Measurements from ENCODE around the gene TMED1. TPM values are rescaled to one million over a fixed set of nuclear protein-coding genes. Genes with fewer than 3 reads are reported as not detected.

The TMED1 gene
- total and polyA plus RNA-seq, 9 of the 15 experiments (the other 6 are each of a cell fraction or from before 2014, with no cell fraction given), result 0.86 to 30.2 (median 23.5) TPM

DNA sequence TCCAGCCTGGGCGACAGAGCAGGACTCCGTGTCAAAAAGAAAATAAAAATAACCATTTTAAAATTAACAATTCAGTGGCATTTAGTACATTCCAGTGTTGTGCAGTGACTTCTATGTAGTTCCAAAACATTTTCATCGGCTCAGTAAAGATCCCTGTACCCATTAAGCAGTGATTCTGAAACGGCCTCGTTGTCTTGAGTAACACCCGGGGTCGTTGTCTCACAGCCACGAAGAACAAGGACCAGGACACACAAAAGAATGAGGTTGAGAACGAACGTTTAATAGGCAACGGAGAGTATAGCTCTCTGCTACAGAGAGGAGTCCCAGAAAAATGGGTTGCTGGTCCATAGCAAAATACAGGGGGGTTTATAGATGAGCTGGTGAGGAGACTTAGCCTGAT lies 2.4 kb upstream of the TMED1 start:
- peaks cover 25 to 35% of the 10 kb centered on the region in 2 experiments; a peak in 4 of 5 replicates for H3K4me1 ChIP-seq (replicated peaks in 1 of 2; ENCODE audit: control insufficient read depth in 2 of 2, insufficient read depth in 2 of 2, low read length in 2 of 2)
- no peak overlapping the region for H3K4me3 ChIP-seq
- H3K36me3 ChIP-seq (ENCODE audit: control insufficient read depth, insufficient read depth, low read length), result peaks cover 18% of the 10 kb centered on the region; the same call in 1 of the 3 replicates
- BruUV-seq (replicated peaks), result no TSS peak
- WGBS (ENCODE audit: insufficient coverage, low coverage, missing lambda C conversion rate), result 87% methylated on average over 11 of the region's 11 CpGs
- no peak for DNase-seq (ENCODE audit: extremely low read depth in 1 of 4, low spot score in 3 of 4)
- H3K27me3 ChIP-seq (ENCODE audit: control insufficient read depth in 2 of 2, insufficient read depth in 2 of 2, low read length in 2 of 2), result no peaks in the 10 kb centered on the region
- H3K9me1 ChIP-seq (ENCODE audit: control insufficient read depth, insufficient read depth, low read length), result no peaks in the 10 kb centered on the region
- no peak for ATAC-seq
- no peak overlapping the region for H3K9ac ChIP-seq (ENCODE audit: insufficient read depth in 1 of 2, low read depth in 2 of 2, low read length in 2 of 2)
- POLR2A ChIA-PET, result interaction anchor here (0.6 to 3.1 kb wide), 3 partner anchors 25 to 483 kb away, joined by 3 to 20 read pairs (median 3); no protein-coding TSS in a partner anchor
- H4K20me1 ChIP-seq (replicated peaks; ENCODE audit: control insufficient read depth, insufficient read depth, low read length), result peaks cover 7% of the 10 kb centered on the region; the same call in 1 of the 2 replicates
- no peak for FAIRE-seq
- peaks cover 7% of the 10 kb centered on the region; the same call in 2 of the 3 replicates for H3K79me2 ChIP-seq (ENCODE audit: control insufficient read depth, insufficient read depth, low read length)
- in situ Hi-C loops (cut with MboI) (no loop called here), intact Hi-C loops (cut with micrococcal nuclease) (no loop called here)
- H3K9me3 ChIP-seq (replicated peaks; ENCODE audit: control insufficient read depth, insufficient read depth, low read depth, low read length), result peaks cover 13% of the 10 kb centered on the region
- H2AFZ ChIP-seq (ENCODE audit: low read depth, low read length), result peak overlapping the region; percentile 77; the same call in 1 of the 2 replicates
- no peak overlapping the region for H3K4me2 ChIP-seq (ENCODE audit: insufficient read depth, low read length)
- CTCF ChIA-PET (ENCODE audit: low intra/inter-chr PET ratio), result no interaction called here
- H3K27ac ChIP-seq (ENCODE audit: extremely low read depth, low read depth, low read length), result no peak overlapping the region
- TF ChIP-seq ZNF224 (CRISPR knock-in tag; IDR thresholded peaks at IDR 0.05) (no peak), SRSF3 (IDR thresholded peaks at IDR 0.05; ENCODE audit: insufficient read depth, low read length) (no peak), BMI1 (IDR thresholded peaks at IDR 0.05; ENCODE audit: low read length) (no peak), MCM2 (IDR thresholded peaks at IDR 0.05; ENCODE audit: low read depth) (no peak), TBP (optimal IDR thresholded peaks at IDR 0.05; ENCODE audit: low read depth, low read length) (peak; percentile 89), TRIM28 (IDR thresholded peaks at IDR 0.05) (no peak), NFATC3 (IDR thresholded peaks at IDR 0.05) (no peak), ZSCAN32 (CRISPR knock-in tag; IDR thresholded peaks at IDR 0.05) (no peak), SETDB1 (IDR thresholded peaks at IDR 0.05; ENCODE audit: low read length) (no peak), DNMT1 (IDR thresholded peaks at IDR 0.05) (no peak), ZNF133 (CRISPR knock-in tag; IDR thresholded peaks at IDR 0.05) (no peak), KDM5B (IDR thresholded peaks at IDR 0.05; ENCODE audit: insufficient replicate concordance, low read depth, low read length) (no peak), WHSC1 (IDR thresholded peaks at IDR 0.05; ENCODE audit: low read length) (no peak)
- TF ChIP-seq, protein P1, sequence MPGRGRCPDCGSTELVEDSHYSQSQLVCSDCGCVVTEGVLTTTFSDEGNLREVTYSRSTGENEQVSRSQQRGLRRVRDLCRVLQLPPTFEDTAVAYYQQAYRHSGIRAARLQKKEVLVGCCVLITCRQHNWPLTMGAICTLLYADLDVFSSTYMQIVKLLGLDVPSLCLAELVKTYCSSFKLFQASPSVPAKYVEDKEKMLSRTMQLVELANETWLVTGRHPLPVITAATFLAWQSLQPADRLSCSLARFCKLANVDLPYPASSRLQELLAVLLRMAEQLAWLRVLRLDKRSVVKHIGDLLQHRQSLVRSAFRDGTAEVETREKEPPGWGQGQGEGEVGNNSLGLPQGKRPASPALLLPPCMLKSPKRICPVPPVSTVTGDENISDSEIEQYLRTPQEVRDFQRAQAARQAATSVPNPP (IDR thresholded peaks at IDR 0.05; ENCODE audit: borderline replicate concordance, insufficient read depth, insufficient read length), result no peak
- TF ChIP-seq, protein P2, sequence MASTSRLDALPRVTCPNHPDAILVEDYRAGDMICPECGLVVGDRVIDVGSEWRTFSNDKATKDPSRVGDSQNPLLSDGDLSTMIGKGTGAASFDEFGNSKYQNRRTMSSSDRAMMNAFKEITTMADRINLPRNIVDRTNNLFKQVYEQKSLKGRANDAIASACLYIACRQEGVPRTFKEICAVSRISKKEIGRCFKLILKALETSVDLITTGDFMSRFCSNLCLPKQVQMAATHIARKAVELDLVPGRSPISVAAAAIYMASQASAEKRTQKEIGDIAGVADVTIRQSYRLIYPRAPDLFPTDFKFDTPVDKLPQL (IDR thresholded peaks at IDR 0.05; ENCODE audit: extremely low read depth, insufficient read length), result peak; percentile 80
- TF ChIP-seq, protein P3, sequence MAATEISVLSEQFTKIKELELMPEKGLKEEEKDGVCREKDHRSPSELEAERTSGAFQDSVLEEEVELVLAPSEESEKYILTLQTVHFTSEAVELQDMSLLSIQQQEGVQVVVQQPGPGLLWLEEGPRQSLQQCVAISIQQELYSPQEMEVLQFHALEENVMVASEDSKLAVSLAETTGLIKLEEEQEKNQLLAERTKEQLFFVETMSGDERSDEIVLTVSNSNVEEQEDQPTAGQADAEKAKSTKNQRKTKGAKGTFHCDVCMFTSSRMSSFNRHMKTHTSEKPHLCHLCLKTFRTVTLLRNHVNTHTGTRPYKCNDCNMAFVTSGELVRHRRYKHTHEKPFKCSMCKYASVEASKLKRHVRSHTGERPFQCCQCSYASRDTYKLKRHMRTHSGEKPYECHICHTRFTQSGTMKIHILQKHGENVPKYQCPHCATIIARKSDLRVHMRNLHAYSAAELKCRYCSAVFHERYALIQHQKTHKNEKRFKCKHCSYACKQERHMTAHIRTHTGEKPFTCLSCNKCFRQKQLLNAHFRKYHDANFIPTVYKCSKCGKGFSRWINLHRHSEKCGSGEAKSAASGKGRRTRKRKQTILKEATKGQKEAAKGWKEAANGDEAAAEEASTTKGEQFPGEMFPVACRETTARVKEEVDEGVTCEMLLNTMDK (IDR thresholded peaks at IDR 0.05; ENCODE audit: borderline replicate concordance, insufficient read depth, low read depth, low read length, poor library complexity, severe bottlenecking), result no peak
- TF ChIP-seq, protein P4, sequence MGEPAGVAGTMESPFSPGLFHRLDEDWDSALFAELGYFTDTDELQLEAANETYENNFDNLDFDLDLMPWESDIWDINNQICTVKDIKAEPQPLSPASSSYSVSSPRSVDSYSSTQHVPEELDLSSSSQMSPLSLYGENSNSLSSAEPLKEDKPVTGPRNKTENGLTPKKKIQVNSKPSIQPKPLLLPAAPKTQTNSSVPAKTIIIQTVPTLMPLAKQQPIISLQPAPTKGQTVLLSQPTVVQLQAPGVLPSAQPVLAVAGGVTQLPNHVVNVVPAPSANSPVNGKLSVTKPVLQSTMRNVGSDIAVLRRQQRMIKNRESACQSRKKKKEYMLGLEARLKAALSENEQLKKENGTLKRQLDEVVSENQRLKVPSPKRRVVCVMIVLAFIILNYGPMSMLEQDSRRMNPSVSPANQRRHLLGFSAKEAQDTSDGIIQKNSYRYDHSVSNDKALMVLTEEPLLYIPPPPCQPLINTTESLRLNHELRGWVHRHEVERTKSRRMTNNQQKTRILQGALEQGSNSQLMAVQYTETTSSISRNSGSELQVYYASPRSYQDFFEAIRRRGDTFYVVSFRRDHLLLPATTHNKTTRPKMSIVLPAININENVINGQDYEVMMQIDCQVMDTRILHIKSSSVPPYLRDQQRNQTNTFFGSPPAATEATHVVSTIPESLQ (CRISPR knock-in tag; IDR thresholded peaks at IDR 0.05), result no peak

Measured in K562 (cell line).